Suprapubic skin (tissue), 4 donors: Measurements from ENCODE around the gene CACNA2D3. TPM values are rescaled to one million over a fixed set of nuclear protein-coding genes. Genes with fewer than 3 reads are reported as not detected.
"Not testable (repeated sequence)": the region's sequence is repeated elsewhere in the genome, so short reads cannot be mapped to it uniquely, and the experiment has no call there.

Experiments
- DNase-seq, 2 donors: peaks; one replicate each; pipeline ENCODE4 v3.0.0-alpha.2; 2019; ENCODE audit warnings: low spot score in 2 of 2
- H3K27ac ChIP-seq: fragments of 200-600 bp; sonication (generic); one replicate; pipeline ENCODE4 v1.5.1; 2019
- H3K27me3 ChIP-seq: fragments of 200-600 bp; sonication (generic); one replicate; pipeline ENCODE4 v1.5.1; 2019
- H3K36me3 ChIP-seq: fragments of 200-600 bp; sonication (generic); one replicate; pipeline ENCODE4 v1.5.1; 2019
- H3K4me1 ChIP-seq: fragments of 200-600 bp; sonication (generic); one replicate; pipeline ENCODE4 v1.5.1; 2019
- H3K4me3 ChIP-seq: fragments of 200-600 bp; sonication (generic); one replicate; pipeline ENCODE4 v1.5.1; 2019; ENCODE audit warnings: mild to moderate bottlenecking
- H3K9me3 ChIP-seq: fragments of 200-600 bp; sonication (generic); one replicate; pipeline ENCODE4 v1.5.1; 2019
- CTCF ChIP-seq, 2 donors: fragments of 200-600 bp in 1 of 2; fragments of 450-650 bp in 1 of 2; sonication (generic) in 1 of 2; IDR thresholded peaks; one replicate each; pipeline ENCODE4 v1.5.1; 2016 to 2019; ENCODE audit warnings: antibody characterized with exemption in 2 of 2, mild to moderate bottlenecking in 1 of 2, moderate library complexity in 1 of 2
- EP300 ChIP-seq: sonication (generic); formaldehyde crosslinking; IDR thresholded peaks from one replicate; pipeline ENCODE4 v1.6.1; 2017; ENCODE audit warnings: antibody characterized with exemption
- POLR2A ChIP-seq, 2 donors: fragments of 450-650 bp; IDR thresholded peaks; one replicate each; pipeline ENCODE4 v1.6.1; 2017; ENCODE audit warnings: antibody characterized with exemption in 2 of 2, mild to moderate bottlenecking in 2 of 2, moderate library complexity in 2 of 2
- POLR2AphosphoS5 ChIP-seq, 3 donors: sonication (generic); formaldehyde crosslinking; IDR thresholded peaks; one replicate each; pipeline ENCODE4 v1.6.1; 2017; ENCODE audit warnings: antibody characterized with exemption in 3 of 3
- WGBS: methylation state at CpG from one replicate; pipeline ENCODE4 v1.1.5; 2018; 5-methylcytosine and 5-hydroxymethylcytosine counted together
- total RNA-seq, 4 donors: library from RNA; depleted of rRNA; stranded (reverse); fragments of >200 nt; gene quantifications; one replicate each; pipeline ENCODE4 v1.1.0, GENCODE V29; 2016

Gene CACNA2D3
- total RNA-seq, 4 donors from 2014 or later, result 0.42 to 2.8 (median 0.95) TPM

GRCh38 chr3:54094926-54095325, 27.4 kb upstream of the CACNA2D3 start:
- WGBS, result 69% methylated on average over 3 of the region's 3 CpGs
- DNase-seq, result no peak
- H3K9me3 ChIP-seq, result no peaks in the 10 kb centered on the region
- H3K27ac ChIP-seq, result no peak overlapping the region
- H3K4me3 ChIP-seq, result no peak overlapping the region
- no peak for TF ChIP-seq CTCF (IDR thresholded peaks at IDR 0.05)
- TF ChIP-seq POLR2A (IDR thresholded peaks at IDR 0.05), result no peak
- no peak for TF ChIP-seq POLR2AphosphoS5 (IDR thresholded peaks at IDR 0.05)
- no peak for TF ChIP-seq EP300
- no peaks in the 10 kb centered on the region for H3K4me1 ChIP-seq
- H3K36me3 ChIP-seq, result no peaks in the 10 kb centered on the region
- H3K27me3 ChIP-seq, result no peaks in the 10 kb centered on the region

- Histone ChIP-seq H3K36me3 (no peaks in the 10 kb centered on the region), H3K4me3 (no peak overlapping the region), H3K9me3 (no peaks in the 10 kb centered on the region), H3K27ac (no peak overlapping the region), H3K27me3 (no peaks in the 10 kb centered on the region), H3K4me1 (no peaks in the 10 kb centered on the region)
- DNase-seq, result no peak
- TF ChIP-seq POLR2AphosphoS5 (IDR thresholded peaks at IDR 0.05) (no peak), EP300 (no peak), POLR2A (IDR thresholded peaks at IDR 0.05) (no peak), CTCF (IDR thresholded peaks at IDR 0.05) (no peak)
- 90% methylated on average over 1 of the region's 1 CpG for WGBS
Observed at GRCh38 chr3:54099381-54099780, 23.0 kb upstream of the CACNA2D3 start.

GRCh38 chr3:54104084-54104483, 18.3 kb upstream of the CACNA2D3 start:
- TF ChIP-seq EP300, result no peak
- no peak for TF ChIP-seq POLR2AphosphoS5 (IDR thresholded peaks at IDR 0.05)
- TF ChIP-seq POLR2A (IDR thresholded peaks at IDR 0.05), result no peak
- TF ChIP-seq CTCF (IDR thresholded peaks at IDR 0.05), result no peak
- WGBS, result 89% methylated on average over 11 of the region's 11 CpGs

GRCh38 chr3:54116129-54116528, 6.2 kb upstream of the CACNA2D3 start:
- H3K9me3 ChIP-seq, H3K27ac ChIP-seq, H3K36me3 ChIP-seq, H3K4me3 ChIP-seq, DNase-seq, H3K4me1 ChIP-seq: not testable (repeated sequence)
- 93% methylated on average over 4 of the region's 4 CpGs for WGBS
- H3K27me3 ChIP-seq, result peaks cover 42% of the 10 kb centered on the region

More at GRCh38 chr3:54104084-54104483, 18.3 kb upstream of the CACNA2D3 start:
- H3K27me3 ChIP-seq, result no peaks in the 10 kb centered on the region
- H3K27ac ChIP-seq, result no peak overlapping the region
- no peaks in the 10 kb centered on the region for H3K36me3 ChIP-seq
- H3K4me3 ChIP-seq, result no peak overlapping the region
- no peak for DNase-seq
- no peaks in the 10 kb centered on the region for H3K4me1 ChIP-seq
- no peaks in the 10 kb centered on the region for H3K9me3 ChIP-seq

GRCh38 chr3:54120657-54121413, 1.5 kb upstream of the CACNA2D3 start:
- H3K36me3 ChIP-seq, result no peaks in the 10 kb centered on the region
- 5% methylated on average over 10 of the region's 45 CpGs for WGBS
- peaks cover 1% of the 10 kb centered on the region for H3K9me3 ChIP-seq
- DNase-seq, result no peak
- no peak overlapping the region for H3K27ac ChIP-seq
- H3K4me1 ChIP-seq, result peaks cover 30% of the 10 kb centered on the region
- peaks cover 77% of the 10 kb centered on the region for H3K27me3 ChIP-seq
- H3K4me3 ChIP-seq, result peak overlapping the region; percentile 54
- no peak for TF ChIP-seq EP300
- no peak for TF ChIP-seq POLR2A (IDR thresholded peaks at IDR 0.05)
- TF ChIP-seq CTCF (IDR thresholded peaks at IDR 0.05), result no peak
- TF ChIP-seq POLR2AphosphoS5 (IDR thresholded peaks at IDR 0.05), result no peak
